ENCODE measurements around the gene GSAP. TPM values are rescaled to one million over a fixed set of nuclear protein-coding genes. Genes with fewer than 3 reads are reported as not detected.
A peak's percentile ranks its signal among the peaks of the same experiment; 100 is the strongest.

The GSAP gene
- total RNA-seq, 2 donors from 2014 or later, result 4.9 to 5.0 TPM

DNA sequence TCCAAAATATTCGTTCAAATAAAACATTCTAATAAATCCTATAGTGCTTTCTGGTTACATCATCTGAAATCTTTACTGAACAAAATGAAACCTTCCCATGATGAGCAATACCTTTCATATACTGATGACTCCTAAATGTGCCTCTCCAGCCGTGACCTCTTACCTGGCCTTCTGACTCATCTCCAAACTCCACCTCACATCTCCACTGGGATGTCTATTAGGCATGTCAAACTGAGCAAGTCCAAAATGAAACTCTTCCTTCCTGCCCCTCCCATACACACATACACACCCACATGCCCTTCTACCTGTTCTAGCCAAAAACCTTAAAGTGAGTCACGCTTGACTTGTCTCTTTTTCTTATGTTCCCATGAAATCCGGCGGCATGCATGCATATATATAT lies 22.9 kb downstream of the GSAP start:
- Mint-ChIP-seq H3K4me1 (ENCODE audit: low read depth) (peaks cover 34% of the 10 kb centered on the region), H3K27me3 (ENCODE audit: low read depth) (no peaks in the 10 kb centered on the region), H3K4me3 (peak overlapping the region in 1 of 2 donors; percentile 10), H3K36me3 (ENCODE audit: insufficient read depth in 2 of 2) (peaks cover 0 to 2% of the 10 kb centered on the region in 2 donors), H3K27ac (no peak overlapping the region), H3K9me3 (no peaks in the 10 kb centered on the region)
- DNase-seq (peak; percentile 52 to 70), ATAC-seq (replicated peaks in 1 of 2) (peak; percentile 94 to 98)

DNA sequence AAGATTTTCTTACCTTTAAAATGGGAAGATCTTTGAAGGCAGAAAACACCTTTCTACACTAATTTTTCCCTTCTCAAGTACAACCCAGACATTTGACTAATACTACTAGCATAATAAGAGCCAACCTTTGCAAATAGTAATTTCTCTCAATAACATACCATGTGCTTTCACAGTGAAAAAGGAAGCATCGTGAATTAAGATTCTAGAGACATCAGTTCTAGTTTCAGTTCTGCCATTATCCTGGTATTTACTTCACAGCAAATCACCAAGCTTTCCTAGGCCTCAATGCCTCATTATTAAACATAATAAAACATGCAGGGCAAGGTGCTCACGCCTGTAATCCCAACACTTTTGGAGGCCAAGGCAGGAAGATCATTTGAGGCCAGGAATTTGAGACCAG lies 24.9 kb downstream of the GSAP start:
- H3K4me3 Mint-ChIP-seq, result no peak overlapping the region
- ATAC-seq (replicated peaks in 1 of 2) (no peak), DNase-seq (no peak)
- H3K27me3 Mint-ChIP-seq (ENCODE audit: low read depth), result no peaks in the 10 kb centered on the region
- H3K27ac Mint-ChIP-seq, result no peak overlapping the region
- peaks cover 34% of the 10 kb centered on the region for H3K4me1 Mint-ChIP-seq (ENCODE audit: low read depth)
- no peaks in the 10 kb centered on the region for H3K9me3 Mint-ChIP-seq
- peaks cover 0 to 2% of the 10 kb centered on the region in 2 donors for H3K36me3 Mint-ChIP-seq (ENCODE audit: insufficient read depth in 2 of 2)

DNA sequence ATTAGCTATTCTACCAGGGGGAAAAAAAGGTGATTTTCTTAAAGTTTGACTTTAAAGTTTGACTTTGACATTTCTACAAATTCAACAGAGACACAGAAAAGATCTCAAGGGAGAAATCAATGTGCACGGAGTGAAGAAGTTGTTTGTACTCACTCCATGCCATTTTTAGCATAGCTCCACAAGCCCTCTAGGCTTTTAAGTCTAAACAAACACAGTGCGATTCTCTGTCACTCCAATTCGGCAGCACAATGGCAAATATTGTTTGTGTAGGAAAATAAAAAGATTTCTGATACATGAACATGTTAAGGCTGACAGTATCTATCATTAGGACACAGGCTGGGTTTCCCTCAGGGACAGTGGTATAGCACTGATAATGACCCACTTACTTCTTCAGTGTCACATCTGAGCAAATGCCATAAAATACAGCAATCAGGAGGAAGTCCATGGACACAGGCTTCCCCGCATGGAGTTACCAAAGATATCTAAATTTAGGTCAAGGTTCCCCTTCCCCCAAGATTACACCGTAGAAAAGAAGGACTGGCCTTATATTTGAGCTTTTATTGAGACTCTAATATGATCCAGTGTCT lies 28.0 kb downstream of the GSAP start:
- H3K36me3 Mint-ChIP-seq (ENCODE audit: insufficient read depth in 2 of 2), result peaks cover 2% of the 10 kb centered on the region in 2 donors
- H3K27ac Mint-ChIP-seq, result no peak overlapping the region
- H3K27me3 Mint-ChIP-seq (ENCODE audit: low read depth), result no peaks in the 10 kb centered on the region
- no peaks in the 10 kb centered on the region for H3K9me3 Mint-ChIP-seq
- no peak for ATAC-seq (replicated peaks in 1 of 2)
- no peak for DNase-seq
- H3K4me3 Mint-ChIP-seq, result no peak overlapping the region
- peaks cover 29% of the 10 kb centered on the region for H3K4me1 Mint-ChIP-seq (ENCODE audit: low read depth)

DNA sequence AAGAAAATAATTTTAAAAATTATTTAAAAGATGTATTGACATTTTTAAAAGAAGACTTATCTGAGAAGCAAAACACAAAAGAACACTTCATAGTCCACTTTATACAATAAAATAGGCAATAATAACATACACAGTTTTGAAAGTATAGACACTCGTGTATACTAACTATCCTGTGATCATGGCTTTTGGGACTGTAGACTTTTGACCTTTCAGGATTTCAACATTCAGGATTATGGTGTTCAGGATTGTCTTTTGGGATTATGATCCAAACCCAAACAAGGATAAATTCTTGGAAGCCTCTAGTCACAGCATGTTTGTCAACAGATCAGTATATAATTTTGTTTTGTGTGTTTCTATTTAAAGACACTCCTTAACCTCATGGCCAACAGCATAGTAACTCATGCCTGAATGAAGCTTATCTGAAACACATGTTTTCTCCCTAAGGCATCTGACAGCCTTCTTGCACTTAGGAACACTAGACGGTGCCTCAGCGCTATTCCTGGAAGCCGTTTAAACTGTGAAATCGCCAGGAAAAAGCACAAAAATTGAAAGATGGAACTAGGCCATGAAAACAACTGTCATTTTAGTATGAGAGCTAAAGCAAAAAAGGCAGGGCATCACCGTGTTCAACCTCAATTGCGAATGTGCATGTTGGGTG lies 29.9 kb downstream of the GSAP start:
- Mint-ChIP-seq H3K27ac (no peak overlapping the region), H3K9me3 (no peaks in the 10 kb centered on the region), H3K4me3 (no peak overlapping the region), H3K27me3 (ENCODE audit: low read depth) (no peaks in the 10 kb centered on the region), H3K4me1 (ENCODE audit: low read depth) (peaks cover 27% of the 10 kb centered on the region), H3K36me3 (ENCODE audit: insufficient read depth in 2 of 2) (peaks cover 2% of the 10 kb centered on the region in 2 donors)
- no peak for ATAC-seq (replicated peaks in 1 of 2)
- no peak for DNase-seq

DNA sequence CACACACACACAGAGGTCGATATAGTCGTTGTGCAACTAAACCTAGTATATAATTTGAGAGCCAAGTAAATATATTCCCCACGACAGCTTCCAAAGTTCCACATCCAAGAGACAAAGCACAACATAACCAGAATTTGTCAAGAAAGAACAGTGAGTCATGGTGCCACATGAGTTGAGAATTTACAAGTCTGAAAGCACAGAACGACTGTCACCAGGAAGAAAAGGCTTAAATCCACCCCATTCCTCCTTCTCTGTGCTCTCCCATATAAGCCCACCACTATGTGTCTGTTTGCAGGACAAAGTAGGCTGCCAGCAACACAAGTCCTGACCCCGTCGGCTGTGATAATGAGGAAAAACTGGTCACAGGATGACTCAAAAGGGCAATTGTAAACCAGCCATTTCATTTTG lies 32.8 kb downstream of the GSAP start:
- ATAC-seq (replicated peaks in 1 of 2) (peak; percentile 52 to 56), DNase-seq (no peak)
- Mint-ChIP-seq H3K4me1 (ENCODE audit: low read depth) (peaks cover 30% of the 10 kb centered on the region), H3K9me3 (no peaks in the 10 kb centered on the region), H3K27me3 (ENCODE audit: low read depth) (no peaks in the 10 kb centered on the region), H3K27ac (no peak overlapping the region), H3K36me3 (ENCODE audit: insufficient read depth in 2 of 2) (peaks cover 0 to 2% of the 10 kb centered on the region in 2 donors), H3K4me3 (peak overlapping the region in 1 of 2 donors; percentile 9)

DNA sequence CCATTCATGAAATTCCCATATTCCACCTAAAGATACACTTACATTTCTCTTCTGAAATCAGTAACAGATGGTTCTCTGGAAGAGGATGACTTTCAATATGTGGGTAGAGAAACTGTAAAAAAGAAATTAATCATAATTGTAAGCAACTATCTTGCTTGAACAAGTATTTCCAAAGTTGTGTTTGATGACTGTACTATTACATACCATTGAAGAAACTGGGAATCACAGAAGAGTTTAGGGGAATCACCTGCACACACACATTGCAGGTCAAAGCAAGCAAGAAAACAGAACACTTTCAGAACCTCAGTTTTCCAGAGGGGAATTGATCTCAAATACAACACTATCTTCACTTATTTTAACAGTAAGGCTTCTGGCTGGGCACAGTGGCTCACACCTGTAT lies 33.6 kb downstream of the GSAP start:
- peak overlapping the region; percentile 2 for H3K27ac Mint-ChIP-seq
- H3K27me3 Mint-ChIP-seq (ENCODE audit: low read depth), result no peaks in the 10 kb centered on the region
- H3K4me3 Mint-ChIP-seq, result peak overlapping the region; percentile 28 to 42
- no peaks in the 10 kb centered on the region for H3K9me3 Mint-ChIP-seq
- DNase-seq (no peak), ATAC-seq (replicated peaks in 1 of 2) (peak in 1 of 2 donors; percentile 39)
- H3K4me1 Mint-ChIP-seq (ENCODE audit: low read depth), result peaks cover 30% of the 10 kb centered on the region
- H3K36me3 Mint-ChIP-seq (ENCODE audit: insufficient read depth in 2 of 2), result peaks cover 0 to 6% of the 10 kb centered on the region in 2 donors

DNA sequence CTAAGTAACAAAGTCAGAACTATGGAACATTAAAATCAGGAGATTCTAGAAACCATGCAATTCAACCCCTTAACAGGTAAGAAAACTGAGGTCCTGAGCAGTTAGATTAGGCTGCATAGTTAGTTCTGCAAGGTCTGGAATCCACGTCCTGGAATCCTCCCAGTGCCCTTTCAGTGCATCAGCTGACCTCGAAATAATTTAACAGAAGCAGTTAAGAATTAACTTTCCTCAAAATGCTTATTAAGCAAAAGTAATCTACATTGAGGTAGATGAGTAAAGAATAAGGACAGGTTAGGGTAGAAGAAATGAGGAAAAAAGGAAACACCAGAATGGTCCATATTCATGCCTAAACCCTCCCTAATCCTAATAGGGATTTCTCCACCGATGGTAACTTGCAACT lies 37.6 kb downstream of the GSAP start:
- H3K36me3 Mint-ChIP-seq (ENCODE audit: insufficient read depth in 2 of 2), result peaks cover 0 to 4% of the 10 kb centered on the region in 2 donors
- no peaks in the 10 kb centered on the region for H3K9me3 Mint-ChIP-seq
- H3K4me1 Mint-ChIP-seq (ENCODE audit: low read depth), result peaks cover 23% of the 10 kb centered on the region
- no peak overlapping the region for H3K4me3 Mint-ChIP-seq
- H3K27ac Mint-ChIP-seq, result no peak overlapping the region
- ATAC-seq (replicated peaks in 1 of 2) (no peak), DNase-seq (no peak)
- H3K27me3 Mint-ChIP-seq (ENCODE audit: low read depth), result no peaks in the 10 kb centered on the region

DNA sequence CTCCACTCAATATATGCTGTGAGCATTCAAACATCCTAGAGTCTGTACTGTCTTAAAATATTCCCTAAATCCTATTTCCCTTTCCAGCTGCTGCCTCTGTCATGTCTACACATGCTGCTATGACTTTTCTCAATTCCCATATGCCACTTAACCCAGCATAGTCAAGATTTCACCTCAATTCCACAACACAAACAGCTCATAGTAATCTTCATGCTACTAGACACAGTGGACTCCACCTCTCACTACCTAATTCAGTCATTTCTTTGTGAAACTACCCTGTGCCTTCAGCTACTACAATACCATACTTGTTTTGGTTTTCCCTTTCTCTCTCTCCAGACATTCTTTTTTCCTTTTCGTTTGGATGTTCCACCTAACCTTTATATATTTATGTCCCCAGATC lies 45.5 kb downstream of the GSAP start:
- Mint-ChIP-seq H3K27ac (no peak overlapping the region), H3K27me3 (ENCODE audit: low read depth) (no peaks in the 10 kb centered on the region), H3K4me3 (no peak overlapping the region), H3K4me1 (ENCODE audit: low read depth) (peaks cover 7% of the 10 kb centered on the region), H3K36me3 (ENCODE audit: insufficient read depth in 2 of 2) (peaks cover 1 to 2% of the 10 kb centered on the region in 2 donors), H3K9me3 (peaks cover 0 to 7% of the 10 kb centered on the region in 2 donors)
- DNase-seq (no peak), ATAC-seq (replicated peaks in 1 of 2) (peak; percentile 56 to 61)

DNA sequence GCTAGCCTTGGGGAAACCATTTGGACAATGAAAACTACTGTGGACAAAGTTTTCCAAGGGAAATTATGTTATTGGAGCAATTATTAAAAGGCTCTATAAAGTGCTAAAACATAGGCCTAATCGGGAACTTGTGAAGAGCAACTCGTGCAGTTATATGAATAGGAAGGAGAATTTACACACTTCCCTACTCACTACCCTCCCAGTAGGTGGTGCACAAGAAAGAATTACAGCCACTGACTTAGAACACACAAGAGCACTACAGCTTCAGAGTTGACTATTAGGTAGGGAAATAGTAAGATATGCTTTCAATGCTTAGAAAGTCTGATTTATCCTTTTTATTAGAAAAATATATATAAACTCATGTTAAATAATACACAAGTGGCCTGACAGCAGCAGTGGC lies 47.2 kb downstream of the GSAP start:
- H3K36me3 Mint-ChIP-seq (ENCODE audit: insufficient read depth in 2 of 2), result peaks cover 1 to 2% of the 10 kb centered on the region in 2 donors
- no peak for DNase-seq

DNA sequence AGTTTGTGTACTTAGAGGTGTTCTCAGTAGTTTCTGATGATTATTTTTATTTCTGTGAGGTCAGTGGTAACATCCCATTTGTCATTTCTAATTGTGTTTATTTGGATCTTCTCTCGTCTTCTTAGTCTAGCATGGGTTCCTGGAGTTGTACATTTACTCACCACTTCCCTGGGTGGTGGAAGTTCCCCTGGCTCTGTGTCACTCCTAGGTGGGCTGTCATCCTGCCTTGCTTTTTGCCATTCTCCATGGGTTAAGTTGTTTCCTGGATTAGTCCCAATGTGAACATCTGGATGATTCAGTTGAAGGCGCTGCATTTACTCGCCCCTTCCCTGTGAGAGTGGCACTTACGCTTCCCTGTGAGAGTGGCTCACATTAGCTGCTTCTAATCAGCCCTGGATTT lies 48.2 kb downstream of the GSAP start:
- no peak overlapping the region for H3K4me3 Mint-ChIP-seq
- DNase-seq (no peak), ATAC-seq (replicated peaks in 1 of 2) (no peak)
- H3K4me1 Mint-ChIP-seq (ENCODE audit: low read depth), result peaks cover 7% of the 10 kb centered on the region
- no peaks in the 10 kb centered on the region for H3K27me3 Mint-ChIP-seq (ENCODE audit: low read depth)
- no peak overlapping the region for H3K27ac Mint-ChIP-seq
- peaks cover 1 to 2% of the 10 kb centered on the region in 2 donors for H3K36me3 Mint-ChIP-seq (ENCODE audit: insufficient read depth in 2 of 2)
- H3K9me3 Mint-ChIP-seq, result peaks cover 0 to 7% of the 10 kb centered on the region in 2 donors

More for the DNA sequence above, 47.2 kb downstream of the GSAP start:
- no peaks in the 10 kb centered on the region for H3K27me3 Mint-ChIP-seq (ENCODE audit: low read depth)
- peaks cover 7% of the 10 kb centered on the region for H3K4me1 Mint-ChIP-seq (ENCODE audit: low read depth)
- ATAC-seq (replicated peaks in 1 of 2), result no peak
- H3K9me3 Mint-ChIP-seq, result peaks cover 0 to 7% of the 10 kb centered on the region in 2 donors
- no peak overlapping the region for H3K4me3 Mint-ChIP-seq
- H3K27ac Mint-ChIP-seq, result no peak overlapping the region

DNA sequence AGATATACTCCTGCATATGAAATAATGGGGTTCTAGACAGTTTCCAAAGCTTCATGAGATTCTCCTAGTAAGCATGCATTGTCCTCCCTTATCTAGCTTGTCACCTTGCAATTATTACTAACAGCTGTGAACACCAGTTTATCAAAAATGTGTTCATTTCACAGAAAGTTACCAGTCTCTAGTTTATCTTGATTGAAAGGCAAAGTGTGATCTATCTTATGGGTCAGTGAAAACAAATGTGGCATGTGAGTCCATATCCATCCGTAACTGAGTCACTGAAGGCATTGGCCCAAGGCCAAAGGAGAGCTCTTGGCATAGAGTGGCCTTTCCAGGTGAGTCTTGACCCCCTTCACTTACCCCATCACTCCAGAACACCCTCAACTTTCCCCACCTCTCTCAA lies 53.2 kb downstream of the GSAP start:
- DNase-seq, result no peak
- Mint-ChIP-seq H3K27me3 (ENCODE audit: low read depth) (no peaks in the 10 kb centered on the region), H3K27ac (no peak overlapping the region), H3K4me1 (ENCODE audit: low read depth) (no peaks in the 10 kb centered on the region), H3K36me3 (ENCODE audit: insufficient read depth in 2 of 2) (peaks cover under 1 to 1% of the 10 kb centered on the region in 2 donors), H3K9me3 (peaks cover 0 to 7% of the 10 kb centered on the region in 2 donors), H3K4me3 (no peak overlapping the region)
- no peak for ATAC-seq (replicated peaks in 1 of 2)

DNA sequence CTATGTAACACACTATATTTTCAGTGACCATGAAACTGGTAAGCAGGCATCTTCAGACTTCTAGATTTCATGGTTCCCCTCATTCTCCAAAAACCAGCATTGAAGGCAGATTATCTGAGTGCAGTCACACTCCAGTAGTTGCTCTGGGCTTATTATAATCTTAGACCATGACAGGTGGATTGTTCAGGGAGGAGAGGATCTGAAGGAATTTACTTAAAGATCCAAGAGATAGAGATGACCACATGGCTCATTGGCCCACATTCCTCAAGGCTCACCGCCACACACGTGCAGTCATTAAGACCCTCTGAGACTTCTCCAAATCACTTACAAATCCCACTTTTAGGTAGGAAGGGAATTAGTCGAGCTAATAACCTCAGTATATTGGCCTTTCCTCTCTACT lies 55.2 kb downstream of the GSAP start:
- H3K4me1 Mint-ChIP-seq (ENCODE audit: low read depth), result no peaks in the 10 kb centered on the region
- no peak for DNase-seq
- ATAC-seq (replicated peaks in 1 of 2), result no peak
- H3K4me3 Mint-ChIP-seq, result no peak overlapping the region
- no peaks in the 10 kb centered on the region for H3K27me3 Mint-ChIP-seq (ENCODE audit: low read depth)
- H3K27ac Mint-ChIP-seq, result no peak overlapping the region
- no peaks in the 10 kb centered on the region for H3K9me3 Mint-ChIP-seq
- H3K36me3 Mint-ChIP-seq (ENCODE audit: insufficient read depth in 2 of 2), result no peaks in the 10 kb centered on the region

DNA sequence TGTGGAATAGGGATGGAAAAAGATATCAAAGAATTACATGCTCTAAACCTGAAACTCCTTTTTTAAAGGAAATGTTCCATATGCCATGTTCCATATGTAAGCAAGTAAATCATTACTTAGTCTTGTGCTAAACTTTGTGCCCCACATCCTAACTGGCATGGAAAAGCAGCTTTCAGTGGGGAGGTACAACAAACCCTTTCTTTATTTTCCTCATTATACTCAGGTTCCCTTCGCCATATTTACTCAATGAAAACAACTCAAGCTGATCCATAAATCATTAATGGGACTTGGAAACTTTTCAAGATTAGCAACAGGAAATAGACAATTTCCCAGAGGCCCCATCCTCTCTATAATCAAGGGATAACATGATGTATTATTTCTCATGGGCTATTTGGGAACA lies 56.0 kb downstream of the GSAP start:
- no peaks in the 10 kb centered on the region for H3K9me3 Mint-ChIP-seq
- peaks cover 2% of the 10 kb centered on the region for H3K4me1 Mint-ChIP-seq (ENCODE audit: low read depth)
- no peaks in the 10 kb centered on the region for H3K36me3 Mint-ChIP-seq (ENCODE audit: insufficient read depth in 2 of 2)
- peaks cover 4% of the 10 kb centered on the region for H3K27me3 Mint-ChIP-seq (ENCODE audit: low read depth)
- no peak for ATAC-seq (replicated peaks in 1 of 2)
- H3K4me3 Mint-ChIP-seq, result no peak overlapping the region
- no peak for DNase-seq
- no peak overlapping the region for H3K27ac Mint-ChIP-seq

DNA sequence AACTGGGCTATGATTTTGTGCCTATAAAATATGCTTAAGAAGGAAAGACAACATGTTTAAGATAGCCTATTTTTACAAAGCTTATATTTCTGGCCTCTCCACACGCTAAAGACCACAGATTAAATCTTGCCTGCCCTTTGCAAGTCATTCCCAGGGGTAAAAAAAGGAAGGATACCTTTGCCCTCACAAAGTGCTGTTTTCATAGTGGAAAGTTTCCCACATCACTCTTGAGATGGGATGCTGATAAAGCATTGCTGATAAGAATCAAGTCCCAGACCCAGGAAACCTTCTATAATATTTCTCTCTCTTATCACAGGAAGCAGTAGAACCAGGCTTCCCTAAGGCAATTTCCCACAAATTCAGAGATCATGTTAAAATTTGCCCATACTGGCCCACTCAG lies 56.5 kb downstream of the GSAP start:
- no peak for DNase-seq
- peaks cover 9% of the 10 kb centered on the region for H3K27me3 Mint-ChIP-seq (ENCODE audit: low read depth)
- H3K4me1 Mint-ChIP-seq (ENCODE audit: low read depth), result peaks cover 7% of the 10 kb centered on the region
- H3K27ac Mint-ChIP-seq, result no peak overlapping the region
- no peaks in the 10 kb centered on the region for H3K36me3 Mint-ChIP-seq (ENCODE audit: insufficient read depth in 2 of 2)
- H3K9me3 Mint-ChIP-seq, result no peaks in the 10 kb centered on the region
- no peak overlapping the region for H3K4me3 Mint-ChIP-seq
- no peak for ATAC-seq (replicated peaks in 1 of 2)
